ENCODE results near the gene COMP.
"Not testable (repeated sequence)": the region's sequence is repeated elsewhere in the genome, so short reads cannot be mapped to it uniquely, and the experiment has no call there.

The COMP gene

GRCh38 chr19:18832306-18833140 is 41.4 kb upstream of the COMP start:
- peak; percentile 25 for TF ChIP-seq CTCF (conservative IDR thresholded peaks at IDR 0.05; ENCODE audit: low read length)
- peak; percentile 25 for DNase-seq (ENCODE audit: low read depth)
- peak overlapping the region; percentile 86 for H3K4me3 ChIP-seq (ENCODE audit: low read length)

- TF ChIP-seq CTCF (conservative IDR thresholded peaks at IDR 0.05; ENCODE audit: low read length), result no peak
- H3K4me3 ChIP-seq (ENCODE audit: low read length), result peak within 1 kb of the TSS; percentile 86
- peak; percentile 88 for DNase-seq (ENCODE audit: low read depth)
Observed at GRCh38 chr19:18831524-18832305, 40.6 kb upstream of the COMP start, which contains the start of gene UPF1. UPF1 (plus strand) TSS chr19:18831959; CDS start chr19:18832210, 251 bp downstream.

- no peak for TF ChIP-seq CTCF (conservative IDR thresholded peaks at IDR 0.05; ENCODE audit: low read length)
- H3K4me3 ChIP-seq (ENCODE audit: low read length), result no peak overlapping the region
- no peak for DNase-seq (ENCODE audit: low read depth)
Observed at GRCh38 chr19:18830488-18830887, 39.4 kb upstream of the COMP start.

- no peak overlapping the region for H3K4me3 ChIP-seq (ENCODE audit: low read length)
- no peak for TF ChIP-seq CTCF (conservative IDR thresholded peaks at IDR 0.05; ENCODE audit: low read length)
Observed at GRCh38 chr19:18828786-18829185, 37.7 kb upstream of the COMP start.

GRCh38 chr19:18817574-18817973 is 26.5 kb upstream of the COMP start:
- DNase-seq (ENCODE audit: low read depth), result no peak
- TF ChIP-seq CTCF (conservative IDR thresholded peaks at IDR 0.05; ENCODE audit: low read length), result no peak
- no peak overlapping the region for H3K4me3 ChIP-seq (ENCODE audit: low read length)

More at GRCh38 chr19:18828786-18829185, 37.7 kb upstream of the COMP start:
- DNase-seq (ENCODE audit: low read depth), result no peak

- not testable (repeated sequence) for H3K4me3 ChIP-seq (ENCODE audit: low read length); DNase-seq (ENCODE audit: low read depth)
Observed at GRCh38 chr19:18816645-18817044, 25.5 kb upstream of the COMP start.

GRCh38 chr19:18815673-18816072 is 24.6 kb upstream of the COMP start:
- H3K4me3 ChIP-seq (ENCODE audit: low read length), result no peak overlapping the region
- DNase-seq (ENCODE audit: low read depth), result no peak
- TF ChIP-seq CTCF (conservative IDR thresholded peaks at IDR 0.05; ENCODE audit: low read length), result no peak

All from AG10803 (cell line).